ENCODE data around the gene PPP1R10.
"Not testable (repeated sequence)": the region's sequence is repeated elsewhere in the genome, so short reads cannot be mapped to it uniquely, and the experiment has no call there.

PPP1R10 gene

GRCh38 chr6:30616811-30617564 is at the start of gene PPP1R10:
Gene PPP1R10, minus strand, starts transcription at chr6:30617243. Its CDS starts 7,299 bp downstream, at chr6:30609944.
- DNase-seq: peak; percentile 100

GRCh38 chr6:30666300-30666699 is 49.3 kb upstream of the PPP1R10 start:
- not testable (repeated sequence) for DNase-seq

- no peak for DNase-seq
These were observed 48.1 kb upstream of the PPP1R10 start for GRCh38 chr6:30664994-30665767.

- DNase-seq: not testable (repeated sequence)
These were observed 40.9 kb upstream of the PPP1R10 start for GRCh38 chr6:30657922-30658321.

GRCh38 chr6:30657454-30657853 is 40.4 kb upstream of the PPP1R10 start:
- DNase-seq: no peak

GRCh38 chr6:30656513-30656912 is 39.5 kb upstream of the PPP1R10 start:
- DNase-seq: peak in 1 of 2 donors; percentile 58

- DNase-seq: no peak
These were observed 38.7 kb upstream of the PPP1R10 start for GRCh38 chr6:30655743-30656094.

GRCh38 chr6:30654798-30655742 is 38.0 kb upstream of the PPP1R10 start:
- no peak for DNase-seq

- DNase-seq: no peak
These were observed 34.1 kb upstream of the PPP1R10 start for GRCh38 chr6:30651143-30651542.

- peak; percentile 75 to 77 for DNase-seq
These were observed 30.4 kb upstream of the PPP1R10 start for GRCh38 chr6:30647242-30648116.

- DNase-seq: peak; percentile 95 to 97
These were observed 29.6 kb upstream of the PPP1R10 start, which contains the start of gene C6orf136 for GRCh38 chr6:30646450-30647241. Gene C6orf136, plus strand, starts transcription at chr6:30647133. Its CDS starts 99 bp downstream, at chr6:30647232.

GRCh38 chr6:30645989-30646388 is 28.9 kb upstream of the PPP1R10 start:
- no peak for DNase-seq

- DNase-seq: no peak
These were observed 27.7 kb upstream of the PPP1R10 start for GRCh38 chr6:30644769-30645168.

- no peak for DNase-seq
These were observed 26.6 kb upstream of the PPP1R10 start for GRCh38 chr6:30643656-30644055.

GRCh38 chr6:30641048-30641447 is 24.0 kb upstream of the PPP1R10 start:
- DNase-seq: no peak

- peak in 1 of 2 donors; percentile 8 for DNase-seq
These were observed 23.4 kb upstream of the PPP1R10 start for GRCh38 chr6:30640481-30640880.

- DNase-seq: no peak
These were observed 18.8 kb upstream of the PPP1R10 start for GRCh38 chr6:30635834-30636233.

GRCh38 chr6:30626484-30627366 is 9.7 kb upstream of the PPP1R10 start, which contains the start of gene ATAT1:
Gene ATAT1, plus strand, starts transcription at chr6:30626874.
- DNase-seq: peak; percentile 90 to 91

- DNase-seq: no peak
These were observed 8.5 kb upstream of the PPP1R10 start for GRCh38 chr6:30625511-30625910.

GRCh38 chr6:30619561-30619960 is 2.5 kb upstream of the PPP1R10 start:
- no peak for DNase-seq

All from CD4-positive, alpha-beta T cell treated with Interleukin-1 beta for 1 hour (primary cell).